Dendritic cell treated with granulocyte-macrophage colony-stimulating factor and Interleukin-4, amounts not matched to agents 40 ng/mL and 50 ng/mL, for 4 days (primary cell): ENCODE measurements around the gene ZNF345.

Experiments
- H3K27ac Mint-ChIP-seq: one replicate; pipeline ENCODE4 v1.8.0; 2022; ENCODE audit warnings: mild to moderate bottlenecking, mixed read lengths
- H3K27me3 Mint-ChIP-seq: one replicate; pipeline ENCODE4 v1.8.0; 2022; ENCODE audit warnings: mild to moderate bottlenecking, mixed read lengths
- H3K36me3 Mint-ChIP-seq: one replicate; pipeline ENCODE4 v1.8.0; 2022; ENCODE audit warnings: low read depth, mixed read lengths
- H3K4me1 Mint-ChIP-seq: one replicate; pipeline ENCODE4 v1.8.0; 2022; ENCODE audit warnings: low read depth, mixed read lengths
- H3K4me3 Mint-ChIP-seq: one replicate; pipeline ENCODE4 v1.8.0; 2022; ENCODE audit warnings: mild to moderate bottlenecking, moderate library complexity, mixed read lengths
- H3K9me3 Mint-ChIP-seq: one replicate; pipeline ENCODE4 v1.8.0; 2022; ENCODE audit warnings: mixed read lengths
- intact Hi-C: fragments of 100-400 bp; cut with micrococcal nuclease; formaldehyde crosslinking; loops from one replicate; pipeline ENCODE4 v1.15.0; 2022

The ZNF345 gene

DNA sequence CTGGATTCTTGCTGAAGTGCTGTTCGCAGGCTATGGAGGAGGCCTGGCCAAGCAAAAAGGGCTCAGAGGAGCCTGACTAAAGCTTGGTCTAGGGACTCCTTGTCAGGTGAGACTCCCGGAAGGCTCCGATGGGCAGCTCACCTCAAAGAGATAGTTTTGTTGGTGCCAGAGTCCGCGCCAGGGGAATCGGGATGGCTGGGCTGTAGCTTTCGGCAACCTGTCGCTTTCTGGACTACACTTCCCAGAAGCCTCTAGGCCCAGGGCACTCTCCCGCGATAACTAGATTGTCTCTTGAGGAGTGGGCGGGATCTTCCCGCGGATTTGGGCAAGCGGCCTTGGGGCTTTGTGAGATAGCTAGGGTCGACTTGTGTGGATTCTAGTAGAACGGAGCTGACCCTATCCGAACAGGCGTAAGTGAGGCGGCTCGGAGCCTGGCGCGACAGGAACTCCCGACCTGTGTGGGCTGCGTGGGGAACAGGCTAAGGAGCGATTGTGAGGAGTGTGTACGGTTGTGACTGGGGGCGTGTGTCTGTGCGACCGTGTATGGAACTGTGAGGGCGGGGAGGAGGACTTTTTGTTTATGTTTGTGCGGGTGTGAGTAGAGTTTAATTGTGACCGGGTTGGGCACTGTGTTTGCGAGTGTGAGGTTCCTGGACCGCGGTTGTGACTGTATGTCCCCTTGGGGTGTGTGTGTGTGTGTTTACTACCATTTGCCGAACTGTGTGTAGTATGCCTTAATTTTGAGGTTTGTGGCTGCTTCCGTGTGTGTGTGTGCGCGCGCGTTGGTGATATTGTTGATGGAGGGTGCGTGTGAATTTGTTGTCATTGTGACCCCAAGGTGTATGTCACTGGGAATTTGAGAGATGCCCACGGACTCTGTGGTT is at the start of gene ZNF345:
ZNF345 (plus strand) TSS at position 318 of the 884 bp plus-strand sequence. CDS start 25,955 bp downstream, outside the sequence.
- Mint-ChIP-seq H3K4me3 (no peak within 1 kb of the TSS), H3K4me1 (peaks cover 6% of the 10 kb centered on the region), H3K9me3 (peaks cover 47% of the 10 kb centered on the region), H3K27me3 (no peaks in the 10 kb centered on the region), H3K27ac (no peak within 1 kb of the TSS), H3K36me3 (peaks cover 54% of the 10 kb centered on the region)
- intact Hi-C loops = loop anchor here (1.0 to 5.0 kb wide), 6 partner anchors 12 to 362 kb away; partner anchors contain the start of genes ZNF420, ZNF567, ZNF568 and ZNF585B

DNA sequence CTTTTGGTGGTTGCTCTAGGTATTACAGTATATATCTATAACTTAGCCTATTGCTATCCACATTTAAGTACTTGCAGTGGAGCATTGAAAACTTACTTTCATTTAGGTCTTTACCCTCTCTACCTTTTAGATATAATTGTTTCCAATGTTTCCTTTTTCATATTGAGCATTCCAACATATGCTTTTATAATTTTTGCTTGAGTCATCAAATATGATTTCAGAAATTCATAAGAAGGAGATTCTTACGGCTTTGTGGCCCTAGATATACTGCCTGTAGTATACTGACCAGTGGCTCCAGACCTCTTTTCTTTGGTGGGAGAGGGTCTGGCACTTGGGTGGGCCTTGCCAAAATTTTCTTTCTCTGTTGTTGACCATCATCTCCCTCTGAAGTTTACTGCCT is 45.3 kb upstream of the ZNF345 start:
- Mint-ChIP-seq H3K27me3 (no peaks in the 10 kb centered on the region), H3K27ac (no peak overlapping the region), H3K9me3 (peaks cover 82% of the 10 kb centered on the region), H3K36me3 (peaks cover 91% of the 10 kb centered on the region), H3K4me3 (no peak overlapping the region), H3K4me1 (no peaks in the 10 kb centered on the region)
- intact Hi-C loops = no loop called here

DNA sequence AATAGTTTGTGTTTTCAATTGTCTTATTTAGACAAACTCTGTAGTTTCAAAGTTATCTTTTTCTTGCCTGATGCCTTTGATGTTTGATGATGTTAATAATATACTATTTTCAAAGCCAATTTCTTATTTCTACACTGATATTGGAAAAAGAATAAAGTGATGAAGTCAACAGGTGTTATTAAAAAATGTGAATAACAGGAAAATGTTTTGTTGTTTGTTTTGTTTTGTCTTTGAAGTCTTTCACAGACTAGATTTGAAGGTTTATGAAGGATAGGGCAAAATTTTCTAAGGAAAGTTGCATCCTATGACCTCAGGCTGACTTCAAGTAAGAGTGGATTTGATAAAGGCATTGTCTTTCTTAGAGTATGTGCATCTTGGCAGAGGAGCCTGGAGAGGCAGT is 43.6 kb upstream of the ZNF345 start:
- no peaks in the 10 kb centered on the region for H3K4me1 Mint-ChIP-seq
- no peaks in the 10 kb centered on the region for H3K27me3 Mint-ChIP-seq
- no peak overlapping the region for H3K4me3 Mint-ChIP-seq
- H3K9me3 Mint-ChIP-seq = peaks cover 81% of the 10 kb centered on the region
- H3K36me3 Mint-ChIP-seq = peaks cover 88% of the 10 kb centered on the region
- H3K27ac Mint-ChIP-seq = no peak overlapping the region
- intact Hi-C loops = no loop called here

DNA sequence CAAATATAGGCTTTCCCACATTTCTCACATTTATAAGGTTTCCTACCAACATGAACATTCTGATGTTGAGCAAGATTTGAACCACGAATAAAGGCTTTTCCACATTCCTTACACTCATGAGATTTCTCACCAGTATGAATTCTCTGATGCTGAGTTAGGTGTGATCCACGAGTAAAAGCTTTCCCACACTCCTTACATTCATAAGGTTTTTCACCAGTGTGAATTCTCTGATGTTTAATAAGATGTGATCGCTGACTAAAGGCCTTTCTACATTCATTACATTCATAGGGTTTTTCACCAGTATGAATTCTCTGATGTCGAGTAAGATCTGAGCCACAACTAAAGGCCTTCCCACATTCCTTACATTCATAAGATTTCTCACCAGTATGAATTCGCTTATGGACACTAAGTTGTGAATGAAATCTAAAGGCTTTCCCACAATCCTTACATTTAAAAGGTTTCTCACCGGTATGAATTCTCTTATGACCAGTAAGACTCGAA is 31.5 kb upstream of the ZNF345 start:
- no peaks in the 10 kb centered on the region for H3K4me1 Mint-ChIP-seq
- peaks cover 87% of the 10 kb centered on the region for H3K36me3 Mint-ChIP-seq
- no peak overlapping the region for H3K4me3 Mint-ChIP-seq
- peaks cover 71% of the 10 kb centered on the region for H3K9me3 Mint-ChIP-seq
- intact Hi-C loops = no loop called here
- H3K27ac Mint-ChIP-seq = no peak overlapping the region
- H3K27me3 Mint-ChIP-seq = no peaks in the 10 kb centered on the region

DNA sequence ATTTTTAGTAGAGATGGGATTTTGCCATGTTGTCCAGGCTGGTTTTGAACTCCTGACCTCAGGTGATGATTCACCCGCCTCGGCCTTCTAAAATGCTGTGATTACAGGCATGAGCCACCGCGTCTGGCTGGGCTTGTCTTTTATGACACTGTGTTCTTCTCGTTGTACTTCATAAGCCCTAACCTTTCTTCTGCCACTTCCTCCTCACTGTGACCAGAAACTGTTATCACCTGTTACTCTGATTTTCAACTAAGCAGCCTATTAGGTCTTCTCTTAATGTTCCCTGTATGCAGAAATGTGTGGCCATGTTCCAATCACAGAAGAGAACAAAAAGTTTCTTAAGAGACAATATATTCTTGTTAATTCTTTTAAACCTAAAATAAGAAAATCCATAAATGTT is 28.9 kb upstream of the ZNF345 start:
- Mint-ChIP-seq H3K9me3 (peaks cover 86% of the 10 kb centered on the region), H3K4me1 (no peaks in the 10 kb centered on the region), H3K27me3 (no peaks in the 10 kb centered on the region), H3K27ac (no peak overlapping the region), H3K36me3 (peaks cover 88% of the 10 kb centered on the region), H3K4me3 (no peak overlapping the region)
- intact Hi-C loops = no loop called here

DNA sequence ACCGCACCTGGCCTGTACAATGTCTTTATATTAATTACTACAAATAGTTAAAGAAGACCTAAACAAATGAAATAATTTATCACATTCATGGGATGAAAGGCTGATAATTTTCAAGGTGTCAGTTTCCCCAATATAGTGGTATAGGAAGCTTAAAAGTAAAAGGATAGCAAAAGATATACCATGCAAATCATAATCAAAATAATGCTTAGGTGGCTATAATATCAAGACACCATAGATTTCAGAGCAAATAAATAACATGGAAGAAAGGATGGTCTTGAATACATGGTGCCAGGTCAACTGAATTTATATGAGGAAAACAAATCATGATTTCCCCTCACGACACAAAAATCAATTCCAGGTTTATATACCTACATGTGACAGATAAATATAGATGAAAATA is 17.2 kb upstream of the ZNF345 start:
- intact Hi-C loops = no loop called here
- Mint-ChIP-seq H3K27ac (no peak overlapping the region), H3K4me3 (no peak overlapping the region), H3K9me3 (peaks cover 63% of the 10 kb centered on the region), H3K36me3 (peaks cover 73% of the 10 kb centered on the region), H3K27me3 (no peaks in the 10 kb centered on the region), H3K4me1 (no peaks in the 10 kb centered on the region)

DNA sequence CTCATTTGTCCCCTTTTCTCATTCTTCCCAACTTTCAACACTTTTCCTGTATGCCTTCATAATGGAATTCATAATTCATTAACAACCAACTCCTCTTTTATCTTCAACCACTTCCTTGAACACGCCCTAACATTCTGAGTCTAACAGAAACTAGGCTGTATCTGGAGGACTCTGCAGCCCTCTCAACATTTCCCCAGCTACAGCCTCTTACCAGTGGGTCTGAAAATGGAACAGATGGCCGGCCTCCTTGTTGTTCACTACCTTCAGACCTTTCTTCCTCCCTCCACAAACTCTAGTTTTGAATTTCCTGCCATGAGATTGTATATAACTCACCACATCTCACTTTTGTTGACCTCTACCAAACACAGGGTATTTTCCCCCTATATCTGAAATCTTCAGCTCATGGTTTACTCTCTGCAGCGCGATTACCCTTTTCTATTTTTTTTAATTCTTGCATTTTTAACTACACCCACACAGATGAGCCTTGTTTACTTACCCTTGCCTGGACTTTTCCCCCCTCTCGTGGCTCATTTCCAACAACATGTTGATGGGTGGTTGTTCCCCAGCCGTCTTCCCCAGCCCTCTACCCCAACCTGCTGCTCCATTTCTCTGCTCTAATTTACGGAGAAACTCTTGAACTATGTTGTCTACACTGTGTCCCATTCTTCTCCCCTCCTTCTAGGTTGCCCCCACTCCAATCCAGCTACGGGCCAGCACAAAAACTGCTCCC is 13.3 kb upstream of the ZNF345 start:
- Mint-ChIP-seq H3K4me3 (no peak overlapping the region), H3K4me1 (no peaks in the 10 kb centered on the region), H3K9me3 (peaks cover 52% of the 10 kb centered on the region), H3K36me3 (peaks cover 63% of the 10 kb centered on the region), H3K27ac (no peak overlapping the region), H3K27me3 (no peaks in the 10 kb centered on the region)
- intact Hi-C loops = loop anchor here (5.0 kb wide), 1 partner anchor 80 kb away; the partner anchor contains the start of genes ZNF568 and ZNF829

DNA sequence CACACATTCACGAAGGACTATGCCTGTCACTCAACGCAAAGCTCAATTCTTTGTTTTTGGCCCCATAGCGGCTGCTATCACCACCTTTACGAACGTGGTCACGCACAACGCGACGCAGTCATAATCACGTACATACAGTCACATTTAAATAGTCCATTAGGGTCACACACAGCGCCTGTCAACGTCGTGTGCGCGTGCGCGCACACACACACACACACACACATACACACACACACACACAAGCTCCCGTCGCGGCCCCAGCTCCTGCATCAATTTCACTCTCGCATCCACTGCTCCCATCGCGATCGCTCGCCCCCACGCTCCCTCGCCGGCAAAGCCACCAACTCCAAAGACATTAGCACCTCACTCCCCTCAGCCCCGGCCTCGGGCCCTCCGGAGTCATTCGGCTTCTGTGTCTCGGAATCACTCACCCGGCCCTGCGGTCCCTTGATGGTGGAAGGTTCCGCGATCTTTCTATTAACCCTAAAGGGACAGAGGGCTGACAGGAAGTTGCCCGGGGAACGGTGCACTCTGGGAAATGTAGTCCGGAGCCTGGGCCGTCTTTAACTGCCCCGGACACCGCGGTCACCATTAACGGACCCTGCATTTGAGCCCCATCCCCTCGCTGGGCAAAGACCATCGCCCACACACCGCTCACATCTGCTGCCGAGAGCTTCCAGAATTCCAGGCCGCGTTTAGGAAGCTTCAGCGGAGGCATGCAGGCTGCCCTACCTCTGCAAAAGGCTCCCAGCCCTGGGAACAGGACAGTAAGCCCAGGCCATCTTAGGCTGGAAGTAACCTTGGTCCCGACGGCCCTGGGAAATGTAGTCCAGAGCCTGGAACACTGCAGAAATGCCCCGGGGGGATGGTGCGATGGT is 12.5 kb upstream of the ZNF345 start, which contains the start of gene ZNF790:
ZNF790 (minus strand) TSS at position 482 of the 878 bp plus-strand sequence. CDS start 12,768 bp downstream, outside the sequence.
- Mint-ChIP-seq H3K4me1 (no peaks in the 10 kb centered on the region), H3K36me3 (peaks cover 63% of the 10 kb centered on the region), H3K4me3 (no peak within 1 kb of the TSS), H3K27ac (no peak within 1 kb of the TSS), H3K27me3 (no peaks in the 10 kb centered on the region), H3K9me3 (peaks cover 49% of the 10 kb centered on the region)
- intact Hi-C loops = loop anchor here (1.0 to 5.0 kb wide), 3 partner anchors 12 to 533 kb away; partner anchors contain the start of genes ZNF345, ZNF527, ZNF568 and ZNF829

DNA sequence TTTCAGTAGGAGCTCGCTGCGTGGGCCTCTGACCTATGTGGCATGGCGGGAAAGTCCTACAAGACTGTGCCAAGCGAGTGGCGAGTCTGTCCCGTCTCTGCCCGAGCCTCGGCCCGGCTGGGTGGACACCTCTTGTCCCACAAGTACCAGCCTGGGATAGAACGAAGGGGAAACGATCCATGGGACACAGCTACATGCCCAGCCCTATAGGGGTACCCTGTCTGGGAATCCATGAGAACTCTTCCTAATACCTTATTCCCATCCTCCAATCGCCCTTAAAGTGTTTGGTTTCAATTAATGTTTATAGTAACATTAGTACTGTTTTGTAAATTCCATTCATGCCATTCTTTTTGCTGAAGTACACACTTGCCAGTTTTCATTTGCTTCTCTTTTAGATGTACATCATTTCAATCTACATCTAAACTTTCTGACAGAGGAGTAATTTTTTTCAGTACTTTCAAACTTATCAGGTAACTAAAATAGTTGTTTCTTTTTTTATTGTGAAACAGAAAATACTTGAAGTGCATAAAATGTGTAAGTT is 11.8 kb upstream of the ZNF345 start:
- peaks cover 63% of the 10 kb centered on the region for H3K36me3 Mint-ChIP-seq
- H3K4me3 Mint-ChIP-seq = no peak overlapping the region
- no peak overlapping the region for H3K27ac Mint-ChIP-seq
- H3K27me3 Mint-ChIP-seq = no peaks in the 10 kb centered on the region
- peaks cover 49% of the 10 kb centered on the region for H3K9me3 Mint-ChIP-seq
- intact Hi-C loops = loop anchor here (1.0 to 5.0 kb wide), 3 partner anchors 11 to 532 kb away; partner anchors contain the start of genes ZNF345, ZNF527, ZNF568 and ZNF829
- H3K4me1 Mint-ChIP-seq = no peaks in the 10 kb centered on the region

DNA sequence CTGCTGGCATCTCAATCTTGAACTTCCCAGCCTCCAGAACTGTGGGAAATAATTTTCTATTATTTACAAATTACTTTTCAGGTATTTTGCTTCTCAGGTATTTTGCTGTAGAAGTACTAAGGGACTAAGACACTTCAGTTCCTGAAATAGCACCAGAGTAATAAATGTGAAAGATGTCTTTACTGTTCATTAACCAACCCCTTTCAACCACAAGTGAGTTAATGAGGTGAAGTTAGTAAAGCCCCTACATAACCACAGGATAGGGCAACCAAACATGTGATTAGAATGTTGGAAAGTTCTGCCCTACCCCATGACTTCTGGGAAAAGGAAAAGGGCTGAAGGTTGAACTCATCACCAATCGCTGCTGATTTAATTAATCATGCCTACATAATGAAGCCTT is 2.7 kb upstream of the ZNF345 start:
- H3K4me3 Mint-ChIP-seq = no peak overlapping the region
- H3K4me1 Mint-ChIP-seq = peaks cover 6% of the 10 kb centered on the region
- peaks cover 51% of the 10 kb centered on the region for H3K9me3 Mint-ChIP-seq
- H3K27me3 Mint-ChIP-seq = no peaks in the 10 kb centered on the region
- peaks cover 51% of the 10 kb centered on the region for H3K36me3 Mint-ChIP-seq
- intact Hi-C loops = no loop called here
- no peak overlapping the region for H3K27ac Mint-ChIP-seq

DNA sequence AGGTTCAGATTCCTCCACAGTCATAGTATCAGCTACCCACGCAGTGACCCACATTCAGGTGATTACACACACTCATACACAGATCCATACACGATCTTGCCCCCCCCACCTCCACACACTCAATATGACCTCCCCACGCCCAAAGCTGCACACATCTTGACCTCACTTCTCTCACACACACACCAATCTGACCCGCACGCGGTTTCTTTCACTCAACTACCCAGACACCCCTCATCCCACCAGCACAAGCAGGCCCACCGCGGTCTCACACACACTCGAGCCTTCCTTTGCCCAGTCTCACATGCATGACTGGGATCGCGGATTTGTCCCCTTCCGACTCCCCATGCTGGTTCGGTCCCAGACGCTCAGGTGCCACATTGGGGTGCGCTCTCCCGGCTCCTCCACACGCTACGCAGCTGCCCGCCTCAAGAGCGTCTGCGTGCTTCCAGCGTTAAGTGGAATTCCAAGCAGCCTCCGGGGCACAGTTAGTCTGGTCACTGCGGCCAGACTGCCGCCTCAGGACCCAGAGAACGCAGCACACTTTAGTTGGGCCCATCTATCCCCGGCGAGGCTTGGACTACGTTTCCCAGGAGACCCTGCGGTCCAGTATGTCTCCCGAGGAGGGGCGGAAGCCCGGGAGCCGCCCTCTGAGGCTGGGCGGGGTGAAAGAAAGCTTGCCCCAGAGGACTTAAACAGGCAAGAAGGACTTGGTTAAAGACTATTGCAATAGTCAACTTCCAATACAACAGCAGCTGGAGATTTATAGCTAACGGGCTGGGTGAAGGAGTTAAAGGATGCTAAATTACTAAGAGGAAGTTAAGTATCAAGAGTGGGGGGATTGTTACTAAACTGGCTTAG is 746 bp upstream of the ZNF345 start:
- Mint-ChIP-seq H3K4me3 (no peak overlapping the region), H3K9me3 (peaks cover 48% of the 10 kb centered on the region), H3K27me3 (no peaks in the 10 kb centered on the region), H3K4me1 (peaks cover 6% of the 10 kb centered on the region), H3K27ac (no peak overlapping the region), H3K36me3 (peaks cover 53% of the 10 kb centered on the region)
- intact Hi-C loops = loop anchor here (1.0 to 5.0 kb wide), 6 partner anchors 12 to 362 kb away; partner anchors contain the start of genes ZNF420, ZNF567, ZNF568 and ZNF585B

DNA sequence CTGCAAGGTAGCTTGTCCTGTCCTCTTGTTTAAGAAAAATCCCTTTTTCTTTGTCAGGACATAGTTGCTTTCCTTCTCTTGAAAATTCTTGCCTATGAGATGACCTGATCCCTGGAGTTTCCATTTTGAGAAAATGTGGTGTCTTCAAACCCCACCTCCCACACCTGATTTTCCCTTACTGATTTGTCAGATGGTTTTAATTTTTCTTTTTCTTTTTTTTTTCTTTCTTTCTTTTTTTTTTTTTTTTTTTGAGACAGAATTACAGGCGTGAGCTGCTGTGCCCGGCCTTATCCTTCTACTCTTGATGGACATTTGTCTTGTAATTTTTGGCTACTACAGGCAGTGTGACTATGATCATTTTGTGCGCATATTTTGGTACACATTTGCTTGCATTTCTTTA is 1.2 kb downstream of the ZNF345 start:
- H3K27me3 Mint-ChIP-seq = no peaks in the 10 kb centered on the region
- intact Hi-C loops = loop anchor here (2.0 to 5.0 kb wide), 4 partner anchors 79 to 360 kb away; partner anchors contain the start of genes ZNF420, ZNF567, ZNF585B and ZNF850
- H3K4me3 Mint-ChIP-seq = no peak overlapping the region
- peaks cover 57% of the 10 kb centered on the region for H3K36me3 Mint-ChIP-seq
- H3K27ac Mint-ChIP-seq = no peak overlapping the region
- H3K9me3 Mint-ChIP-seq = peaks cover 49% of the 10 kb centered on the region
- H3K4me1 Mint-ChIP-seq = peaks cover 6% of the 10 kb centered on the region
